Mucosa of gallbladder (tissue), 1 donor: ENCODE data around the gene PGS1. TPM values are rescaled to one million over a fixed set of nuclear protein-coding genes. Genes with fewer than 3 reads are reported as not detected.
"Not testable (repeated sequence)": the region's sequence is repeated elsewhere in the genome, so short reads cannot be mapped to it uniquely, and the experiment has no call there.

Source experiments
- DNase-seq: peaks from one replicate; pipeline ENCODE4 v3.0.0-alpha.2; 2020; ENCODE audit warnings: low spot score
- total RNA-seq: library from RNA; stranded (reverse); gene quantifications from one replicate; pipeline ENCODE4 v1.2.1, GENCODE V29; 2021
- donor health status: DM: no; HTN: no; CAD: no.

The PGS1 gene
- total RNA-seq, 1 donor from 2014 or later = 40.4 TPM

DNA sequence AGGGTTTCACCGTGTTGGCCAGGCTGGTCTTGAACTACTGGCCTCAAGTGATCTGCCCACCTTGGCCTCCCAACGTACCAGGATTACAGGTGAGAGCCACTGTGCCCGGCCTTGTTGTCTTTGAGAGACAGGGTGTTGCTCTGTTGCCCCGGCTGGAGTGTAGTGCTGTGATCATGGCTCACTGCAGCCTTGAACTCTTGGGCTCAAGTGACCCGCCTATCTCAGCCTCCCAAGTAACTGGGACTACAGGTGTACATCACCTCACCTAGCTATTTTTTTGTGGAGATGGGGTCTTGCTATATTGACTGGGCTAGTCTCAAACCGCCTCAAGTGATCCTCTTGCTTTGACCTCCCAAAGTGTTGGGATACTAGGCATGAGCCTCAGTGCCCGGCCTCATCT is 68.4 kb downstream of the PGS1 start:
- DNase-seq = no peak

DNA sequence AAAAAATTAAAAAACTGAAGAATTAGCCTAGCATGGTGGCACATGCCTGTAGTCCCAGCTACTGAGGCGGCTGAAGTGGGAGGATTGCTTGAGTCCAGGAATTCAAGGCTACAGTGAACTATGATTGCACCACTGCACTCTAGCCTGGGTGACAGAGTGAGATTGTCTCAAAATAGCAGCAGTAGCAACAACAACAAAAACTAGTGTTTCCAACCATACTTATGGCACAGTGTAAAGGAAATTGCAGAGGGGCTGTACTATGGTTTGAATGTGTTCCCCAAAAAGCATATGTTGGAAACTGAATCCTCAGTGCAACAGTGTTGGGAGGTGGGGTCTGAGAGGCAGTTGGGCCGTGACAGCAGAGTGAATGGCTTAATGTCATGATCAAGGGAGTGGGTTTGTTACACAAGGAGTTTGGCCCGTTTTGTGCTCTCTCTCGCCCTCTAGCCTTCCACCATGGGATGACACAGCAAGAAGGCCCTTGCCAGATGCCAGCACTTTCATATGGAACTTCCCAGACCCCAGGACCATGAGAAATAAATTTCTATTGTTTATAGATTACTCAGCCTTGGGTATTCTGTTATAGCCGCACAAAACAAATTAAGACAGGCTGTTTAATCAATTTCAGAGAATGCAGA is 70.0 kb downstream of the PGS1 start:
- no peak for DNase-seq

DNA sequence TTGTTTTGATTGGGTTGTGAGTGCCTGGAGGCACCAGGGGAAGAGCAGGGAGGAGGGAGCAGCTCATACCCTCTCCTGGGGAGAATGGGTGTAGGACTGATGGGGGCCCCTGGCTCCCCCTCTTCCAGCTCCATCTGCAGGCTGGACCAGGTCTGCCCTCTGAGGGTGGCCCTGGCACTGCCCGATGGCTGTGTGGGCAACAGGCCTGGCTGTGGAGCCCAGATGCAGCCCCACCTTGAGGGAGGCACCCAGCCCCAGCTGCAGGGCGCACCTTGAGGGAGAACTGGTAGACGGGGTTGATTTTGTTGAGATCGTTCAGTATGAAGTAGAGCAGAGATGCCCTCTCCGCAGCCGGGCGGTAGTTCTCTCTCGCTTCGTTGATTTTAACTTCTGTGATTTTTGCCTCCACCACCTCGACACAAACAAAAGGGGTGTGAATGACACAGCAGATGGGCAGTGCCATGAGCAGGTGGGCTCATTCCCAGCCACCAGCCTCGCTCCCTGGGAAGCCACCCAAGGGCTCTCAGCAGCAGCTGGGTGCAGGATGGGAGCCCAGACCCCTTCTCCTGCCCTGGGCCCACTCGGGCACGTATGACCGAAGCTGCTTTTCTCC is 71.6 kb downstream of the PGS1 start:
- no peak for DNase-seq

DNA sequence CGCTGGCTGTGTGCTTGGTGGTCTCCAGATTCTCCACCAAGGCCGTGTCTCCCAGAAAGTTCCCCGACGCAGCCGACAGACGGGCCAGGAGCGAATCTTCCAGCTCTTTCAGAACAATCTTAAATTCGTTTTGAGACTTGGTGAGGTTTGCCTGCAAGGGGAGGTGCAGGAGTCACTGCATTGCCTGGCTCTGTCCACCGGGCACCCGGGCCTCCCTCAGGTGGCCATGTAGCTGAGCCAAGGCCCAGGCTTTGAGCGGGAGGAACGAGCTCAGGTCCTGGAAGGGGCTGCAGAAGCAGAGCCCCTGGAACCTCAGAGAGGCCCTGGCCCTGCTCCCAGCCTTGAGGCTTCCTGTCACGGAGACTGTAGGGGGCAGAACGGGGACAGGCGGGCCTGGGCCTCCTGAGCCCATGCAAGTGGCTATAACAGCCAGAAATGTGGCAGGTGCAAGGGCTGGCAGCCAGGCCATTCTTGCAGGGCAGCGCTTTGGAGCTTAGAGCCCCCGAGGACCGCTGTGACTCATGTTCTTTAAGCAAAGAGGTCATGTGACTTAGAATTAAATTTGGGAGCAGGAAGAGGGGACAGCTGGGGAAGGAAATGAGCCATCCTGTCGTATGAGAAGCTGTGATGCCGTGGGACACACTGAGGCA is 72.4 kb downstream of the PGS1 start:
- DNase-seq = no peak

DNA sequence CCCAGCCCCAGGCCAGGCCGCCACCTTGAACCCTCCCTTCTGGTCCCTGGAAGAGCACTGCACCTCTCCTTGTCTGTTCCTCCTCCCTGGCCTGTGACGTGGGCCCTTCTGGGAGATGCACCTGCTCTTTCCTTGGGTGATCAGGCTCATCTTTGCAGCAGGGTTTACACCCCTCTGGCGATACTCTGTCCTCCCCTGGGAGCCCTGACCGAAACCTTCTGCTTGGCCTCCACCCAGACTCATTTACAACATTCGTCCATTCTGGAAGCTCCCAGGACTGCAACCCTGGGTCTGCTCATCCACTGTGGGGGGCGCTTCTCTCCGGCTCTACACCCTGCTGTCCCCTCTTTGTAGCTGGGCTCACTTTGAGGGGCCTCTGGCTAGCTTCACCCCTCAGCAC is 73.3 kb downstream of the PGS1 start:
- no peak for DNase-seq

DNA sequence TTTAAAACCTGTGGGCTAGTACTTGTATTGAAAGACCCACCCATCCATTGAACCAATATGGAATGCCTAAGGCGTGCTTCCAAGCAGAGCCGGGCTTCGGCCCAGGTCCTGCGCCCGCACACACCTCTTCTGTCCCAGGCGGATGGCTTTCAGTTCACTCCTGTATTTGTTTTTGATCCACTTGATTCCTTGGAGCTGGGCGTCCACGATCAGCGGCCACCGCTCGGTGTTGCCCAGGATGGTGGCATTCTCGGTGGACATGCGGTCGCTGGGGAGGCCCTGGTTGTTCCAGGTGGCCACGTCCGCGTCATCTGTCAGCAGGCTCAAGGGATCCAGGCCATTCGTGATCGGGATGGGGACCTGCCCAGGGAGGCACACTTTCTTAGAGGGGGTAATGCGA is 75.9 kb downstream of the PGS1 start:
- no peak for DNase-seq

DNA sequence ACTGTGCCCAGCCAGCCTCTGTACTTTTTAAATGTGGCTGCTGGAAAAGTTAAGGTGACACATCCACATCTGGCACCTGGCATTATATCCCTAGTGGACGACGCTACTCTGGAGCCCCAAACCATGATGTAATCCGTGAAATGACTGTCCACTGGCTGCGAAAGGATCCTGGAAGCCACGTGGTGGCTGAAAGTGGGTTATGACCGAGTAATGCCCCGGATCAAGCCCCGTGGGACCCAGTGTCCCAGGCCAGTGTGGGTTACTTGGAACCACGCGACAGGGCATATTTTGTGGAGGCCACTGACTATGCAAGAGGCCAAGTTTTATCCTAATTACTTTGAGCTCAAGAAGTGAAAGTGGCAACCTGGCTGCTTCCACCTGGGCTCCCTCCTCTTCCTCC is 79.6 kb downstream of the PGS1 start:
- no peak for DNase-seq

DNA sequence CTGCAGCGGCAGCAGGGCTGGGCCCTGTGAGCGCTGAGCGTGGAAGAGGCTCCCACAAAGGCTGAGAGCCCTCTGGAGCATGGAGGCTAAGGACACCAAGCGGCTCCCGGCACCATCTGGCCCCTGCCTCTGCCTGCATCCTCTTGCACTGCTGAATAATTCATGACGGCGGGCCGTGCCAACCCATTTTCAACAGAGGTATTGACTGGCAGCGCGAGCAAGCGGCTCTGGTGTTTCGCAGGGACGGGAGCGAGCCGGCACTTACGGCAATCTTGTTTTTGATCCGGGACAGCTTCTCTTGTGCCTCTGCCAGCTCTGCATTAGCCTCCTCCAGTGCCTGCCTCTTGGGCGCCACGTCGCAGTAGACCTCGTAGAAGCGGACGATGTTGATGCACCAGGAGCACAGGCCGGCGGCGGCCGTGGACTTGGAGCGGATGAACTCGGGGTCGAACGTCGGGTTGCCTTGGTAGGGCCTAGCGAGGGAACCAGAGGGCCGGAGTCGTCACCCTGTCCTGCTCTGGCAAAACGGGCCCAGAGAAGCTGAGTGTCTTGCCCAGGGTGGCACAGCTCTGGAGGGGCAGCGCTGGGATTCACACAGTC is 80.4 kb downstream of the PGS1 start:
- no peak for DNase-seq

DNA sequence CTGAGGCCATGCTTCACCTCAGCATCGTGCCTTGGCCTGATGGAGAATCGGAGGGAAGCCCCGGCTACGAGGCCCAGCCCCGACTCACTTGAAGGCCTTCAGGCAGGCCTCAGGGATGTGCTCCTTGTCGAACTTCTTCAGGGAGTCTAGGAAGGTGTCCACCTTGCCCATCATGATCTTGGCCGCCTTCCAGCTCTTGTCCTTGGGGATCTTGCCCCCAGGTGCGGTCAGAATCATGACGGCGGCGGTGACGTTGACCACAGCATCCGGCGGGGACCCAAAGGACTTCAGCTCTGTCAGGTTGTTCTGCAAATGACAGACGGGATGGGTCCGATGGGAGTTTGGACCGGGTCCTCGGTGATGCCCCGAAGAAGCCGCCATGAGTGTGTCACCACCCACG is 81.2 kb downstream of the PGS1 start:
- no peak for DNase-seq

DNA sequence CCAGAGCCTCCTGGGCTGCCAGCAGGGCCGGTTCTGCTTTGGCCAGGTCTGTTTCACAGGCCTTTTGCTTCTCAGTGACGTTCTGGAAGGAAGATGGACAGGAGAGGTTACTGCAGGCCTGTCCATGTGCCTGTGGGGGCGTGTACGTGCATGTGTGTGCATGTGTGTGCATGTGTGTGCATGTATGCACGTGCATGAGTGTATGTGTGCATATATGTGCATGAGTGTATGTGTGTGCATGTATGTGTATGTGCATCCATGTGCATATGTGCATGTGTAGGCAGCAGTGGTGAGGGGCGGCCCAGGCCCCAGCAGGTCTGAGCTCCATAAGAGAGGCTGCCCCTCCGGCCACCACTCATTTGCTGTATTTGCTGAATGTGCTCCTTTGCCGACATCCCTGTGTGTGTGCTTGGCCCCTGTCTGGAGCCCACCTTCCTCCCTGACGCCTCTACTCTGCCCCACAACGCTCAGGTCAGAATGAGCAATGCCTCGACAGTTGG is 81.8 kb downstream of the PGS1 start:
- DNase-seq = no peak

DNA sequence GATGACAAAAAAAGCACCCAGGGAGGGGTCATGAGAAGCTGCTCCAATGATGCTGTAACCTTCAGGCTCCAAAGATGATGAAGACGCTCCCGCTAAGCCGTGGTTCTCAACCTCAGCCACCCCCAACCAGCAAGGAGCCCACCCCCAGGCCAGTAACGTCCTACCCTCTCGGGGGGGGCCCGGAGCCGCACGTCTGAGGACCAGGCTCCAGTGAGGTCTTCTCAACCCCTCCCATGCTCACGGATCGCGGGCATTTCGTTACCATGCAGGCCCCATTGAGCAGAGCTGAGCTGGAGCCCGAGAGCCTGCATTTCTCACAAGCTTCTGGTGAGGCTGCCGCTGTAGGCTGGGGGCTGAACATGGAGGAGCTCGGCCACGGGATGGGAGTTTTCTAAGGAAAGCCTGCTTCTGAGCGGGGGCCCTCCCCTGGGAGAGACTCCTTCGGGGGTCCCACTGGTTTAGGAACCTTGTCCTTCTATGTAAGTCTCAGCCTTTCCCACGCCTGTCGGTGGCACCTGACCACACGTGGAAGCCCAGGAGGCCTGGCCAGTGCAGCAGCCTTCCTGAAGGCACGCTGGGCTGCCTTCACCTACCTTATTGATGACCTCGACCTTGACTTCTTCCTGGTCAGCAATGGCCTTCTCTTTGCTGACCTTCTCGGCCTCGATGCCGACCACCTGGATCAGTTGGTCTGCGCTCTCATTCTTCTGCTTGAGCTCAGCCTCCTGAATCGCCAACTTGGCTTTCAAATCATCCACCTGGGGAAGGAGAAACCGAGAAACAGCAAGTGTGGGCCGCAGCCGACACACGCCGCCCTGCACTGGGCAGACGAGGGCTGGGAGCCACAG is 82.7 kb downstream of the PGS1 start:
- DNase-seq = no peak

DNA sequence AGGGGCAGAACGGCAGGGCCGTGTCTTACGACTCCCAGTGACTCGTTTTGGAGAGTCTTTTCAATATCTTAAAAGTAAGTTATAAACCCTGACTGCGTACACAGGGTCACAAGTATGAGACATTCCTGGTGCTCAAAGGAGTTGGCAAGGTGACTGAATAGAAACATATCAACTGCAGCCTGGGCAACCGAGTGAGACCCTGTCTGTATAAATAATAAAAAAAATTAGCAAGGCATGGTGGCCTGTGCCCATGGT is 83.3 kb downstream of the PGS1 start:
- no peak for DNase-seq

DNA sequence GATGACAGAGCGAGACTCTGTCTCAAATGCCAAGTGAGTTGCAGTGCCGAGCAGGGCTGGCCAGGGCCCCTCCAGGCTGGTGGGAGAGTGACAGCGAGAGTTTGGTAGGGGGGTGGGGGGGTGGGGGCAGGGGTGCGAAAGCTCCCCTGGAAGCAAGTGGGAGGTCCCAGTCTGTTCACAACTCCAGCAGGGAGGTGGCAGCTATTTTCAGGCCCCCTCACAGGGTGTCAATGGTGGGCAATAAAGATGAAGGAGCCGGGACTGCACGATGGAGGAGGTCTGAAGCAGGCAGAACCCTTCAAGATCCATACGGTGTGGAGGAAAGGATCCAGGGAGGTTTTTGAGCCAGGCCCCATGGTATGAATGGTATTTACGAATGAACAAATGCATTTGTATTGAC is 83.7 kb downstream of the PGS1 start:
- no peak for DNase-seq

DNA sequence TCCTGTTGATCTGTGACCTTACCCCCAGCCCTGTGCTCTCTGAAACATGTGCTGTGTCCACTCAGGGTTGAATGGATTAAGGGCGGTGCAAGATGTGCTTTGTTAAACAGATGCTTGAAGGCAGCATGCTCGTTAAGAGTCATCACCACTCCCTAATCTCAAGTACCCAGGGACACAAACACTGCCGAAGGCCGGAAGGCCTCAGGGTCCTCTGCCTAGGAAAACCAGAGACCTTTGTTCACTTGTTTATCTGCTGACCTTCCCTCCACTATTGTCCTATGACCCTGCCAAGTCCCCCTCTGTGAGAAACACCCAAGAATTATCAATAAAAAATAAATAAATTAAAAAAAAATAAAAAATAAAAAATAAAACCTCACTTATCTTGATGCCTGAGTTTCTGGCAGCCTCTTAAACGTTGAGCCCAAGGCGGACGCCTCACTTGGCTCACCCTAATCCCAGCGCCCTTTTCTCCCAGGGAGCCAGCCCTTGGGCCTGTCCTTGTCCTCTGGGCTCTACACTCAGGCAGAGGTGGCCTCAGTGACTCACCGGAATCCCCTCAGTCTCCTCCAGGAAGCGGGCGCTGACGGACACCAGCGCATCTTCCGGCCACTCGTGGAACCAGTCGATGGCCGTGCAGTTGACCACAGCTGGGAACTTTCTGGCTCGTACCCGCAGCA is 87.8 kb downstream of the PGS1 start:
- DNase-seq = not testable (repeated sequence)

DNA sequence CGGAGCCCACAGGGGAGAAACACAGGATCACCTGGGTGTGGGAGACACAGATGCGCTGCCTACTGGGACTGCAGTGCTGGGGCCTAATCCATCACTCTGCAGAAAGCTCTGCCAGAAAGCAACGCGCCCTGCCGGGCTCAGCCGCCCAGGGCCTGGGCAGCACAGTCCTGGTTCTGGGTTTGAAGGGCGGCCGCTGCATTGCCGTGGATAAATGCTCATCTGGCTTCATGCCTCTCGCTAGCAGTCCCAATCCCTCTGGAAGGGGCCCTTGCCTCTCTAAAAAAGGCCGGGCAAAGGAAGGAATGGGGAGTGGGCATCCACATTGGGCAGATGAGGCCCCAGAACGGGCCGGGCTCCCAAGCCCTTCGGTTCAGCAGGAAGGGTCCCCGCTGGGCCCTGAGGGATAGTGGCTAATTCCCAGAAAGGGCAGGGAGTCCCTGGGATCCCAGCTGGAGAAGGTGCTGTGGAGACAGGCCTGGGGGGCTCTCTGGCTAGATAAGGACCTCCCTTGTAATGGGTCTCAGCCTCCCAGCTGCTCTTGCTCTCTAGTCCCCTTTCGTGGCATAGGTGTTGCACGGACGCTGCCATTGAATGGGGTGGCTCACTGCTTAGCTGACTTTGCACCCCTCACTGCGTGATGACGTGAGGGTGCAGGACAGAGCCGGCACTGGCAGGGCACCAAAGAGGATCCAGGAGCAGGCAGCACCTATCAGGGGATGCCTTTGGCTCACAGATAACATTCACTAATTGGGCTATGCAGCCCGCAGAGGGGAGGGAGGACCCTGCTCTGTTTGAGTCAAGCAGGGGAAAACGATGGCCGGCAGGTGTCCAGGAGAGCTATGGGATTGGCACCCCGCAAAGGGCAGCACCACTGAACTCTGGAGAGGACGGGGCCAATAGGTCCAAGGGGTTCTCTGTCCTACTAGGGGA is 88.6 kb downstream of the PGS1 start:
- DNase-seq = no peak

DNA sequence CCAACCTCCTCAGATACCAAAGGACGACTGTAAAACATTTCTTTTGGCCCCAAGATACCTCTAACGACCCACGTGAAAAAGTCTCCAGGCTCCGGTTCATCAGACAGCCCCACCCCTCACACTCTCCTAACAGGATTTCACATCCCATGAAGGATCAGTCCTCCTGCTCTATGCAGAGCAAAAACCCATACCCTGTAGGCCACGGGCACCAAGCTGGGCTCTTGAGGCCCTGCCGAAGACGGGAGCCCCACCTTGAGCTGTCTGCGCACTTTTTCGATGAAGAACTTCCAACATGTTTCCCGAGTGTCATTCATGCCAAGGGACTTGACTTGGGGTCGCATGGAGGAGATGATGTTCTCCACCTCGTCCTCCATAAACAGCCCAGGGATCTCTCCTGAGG is 89.9 kb downstream of the PGS1 start:
- no peak for DNase-seq

DNA sequence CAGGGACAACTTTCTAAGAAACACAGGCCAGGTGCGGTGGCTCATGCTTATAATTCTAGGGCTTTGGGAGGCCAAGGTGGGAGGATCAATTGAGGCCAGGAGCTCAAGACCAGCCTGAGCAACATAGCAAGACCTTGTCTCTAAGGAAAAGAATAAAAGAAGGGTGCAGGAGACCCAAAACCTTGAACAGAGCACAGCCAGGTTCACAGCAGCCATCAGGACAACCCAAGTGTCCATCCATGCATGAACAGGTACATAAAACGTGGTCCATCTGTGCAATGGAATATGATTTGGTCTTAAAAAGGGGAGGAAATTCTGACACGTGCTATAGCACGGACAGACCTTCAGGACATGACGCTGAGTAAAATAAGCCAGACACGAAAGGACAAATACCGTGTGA is 91.0 kb downstream of the PGS1 start:
- DNase-seq = no peak

DNA sequence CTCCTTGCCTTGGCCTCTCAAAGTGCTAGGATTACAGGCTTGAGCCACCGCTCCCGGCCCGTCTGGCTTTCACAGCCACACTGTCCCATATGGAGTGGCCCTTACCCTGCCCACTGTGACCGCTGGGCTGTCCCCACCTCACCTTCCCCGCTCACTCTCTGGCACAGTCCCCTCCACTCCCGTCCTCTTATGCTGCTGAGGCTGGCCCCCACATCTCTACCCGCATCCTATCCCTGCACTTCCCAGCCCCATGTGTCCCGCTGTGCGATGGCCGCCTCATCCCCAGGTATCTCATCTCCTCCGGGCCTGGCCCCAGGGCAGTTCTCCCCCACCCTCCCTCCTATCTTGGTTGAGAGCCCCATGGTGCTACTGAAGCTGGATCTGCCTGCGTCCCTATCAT is 93.2 kb downstream of the PGS1 start:
- DNase-seq = no peak

DNA sequence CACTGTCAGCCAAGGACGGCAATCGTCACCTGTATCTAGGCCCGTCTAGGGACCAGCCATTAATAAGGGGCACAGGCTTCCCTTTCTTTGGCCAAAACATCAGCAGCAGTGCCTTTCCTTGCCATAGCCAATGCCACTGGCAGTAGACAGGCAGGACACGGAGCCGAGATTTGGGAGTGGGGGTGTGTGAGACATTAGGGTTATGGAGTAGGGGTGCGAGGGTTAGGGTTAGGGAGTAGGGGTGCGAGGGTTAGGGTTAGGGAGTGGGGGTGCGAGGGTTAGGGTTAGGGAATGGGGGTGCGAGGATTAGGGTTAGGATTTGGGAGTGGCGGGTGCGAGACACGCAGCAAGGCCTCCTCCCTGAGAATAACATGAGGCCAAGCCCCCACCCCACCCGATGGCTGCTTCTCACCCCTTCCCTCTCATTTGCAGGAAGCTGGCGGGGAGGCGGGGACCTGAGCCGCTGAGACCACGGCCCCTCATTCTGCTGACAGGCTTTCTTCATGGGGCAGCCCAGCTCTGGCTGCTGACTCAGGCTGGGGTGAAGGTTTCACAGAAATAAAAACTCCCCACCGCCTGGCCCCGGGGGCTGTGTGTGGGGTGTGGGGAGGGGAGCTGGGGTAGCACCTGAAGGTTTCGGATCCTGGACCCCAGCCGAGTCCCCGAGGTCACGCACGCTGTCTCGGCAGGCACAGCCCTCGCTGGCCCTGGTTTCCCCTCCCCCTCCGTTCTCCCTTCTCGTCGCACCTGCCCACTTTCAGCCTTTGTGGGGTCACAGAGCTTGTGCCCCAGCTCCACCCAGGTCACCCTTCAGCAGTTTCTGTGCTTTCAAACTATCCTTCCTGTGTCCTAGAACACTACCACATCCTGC is 93.8 kb downstream of the PGS1 start:
- no peak for DNase-seq
